GM18498 (cell line): ENCODE data around the gene WASHC4.
"Not testable (repeated sequence)": the region's sequence is repeated elsewhere in the genome, so short reads cannot be mapped to it uniquely, and the experiment has no call there.

Experiments used
- ATAC-seq: cut with Tn5 transposase; IDR thresholded peaks from one replicate; pipeline ENCODE4 v1.9.1; 2021; ENCODE audit warnings: mild to moderate bottlenecking, moderate library complexity; ENCODE audit not compliant: unreplicated experiment

The WASHC4 gene

GRCh38 chr12:105162174-105162573, 54.6 kb downstream of the WASHC4 start:
- no peak for ATAC-seq

- no peak for ATAC-seq
Observed at GRCh38 chr12:105164068-105164467, 56.5 kb downstream of the WASHC4 start.

- no peak for ATAC-seq
Observed at GRCh38 chr12:105166736-105167135, 59.2 kb downstream of the WASHC4 start.

GRCh38 chr12:105167346-105167745, 59.8 kb downstream of the WASHC4 start:
- no peak for ATAC-seq

GRCh38 chr12:105168006-105168405, 60.5 kb downstream of the WASHC4 start:
- ATAC-seq: no peak

- no peak for ATAC-seq
Observed at GRCh38 chr12:105170139-105170538, 62.6 kb downstream of the WASHC4 start.

GRCh38 chr12:105171691-105172436, 64.3 kb downstream of the WASHC4 start:
- no peak for ATAC-seq

GRCh38 chr12:105175397-105175990, 68.0 kb downstream of the WASHC4 start:
- no peak for ATAC-seq

GRCh38 chr12:105177208-105177607, 69.7 kb downstream of the WASHC4 start:
- ATAC-seq: no peak

- not testable (repeated sequence) for ATAC-seq
Observed at GRCh38 chr12:105179114-105179513, 71.6 kb downstream of the WASHC4 start.

GRCh38 chr12:105183406-105183805, 75.9 kb downstream of the WASHC4 start:
- ATAC-seq: not testable (repeated sequence)

- not testable (repeated sequence) for ATAC-seq
Observed at GRCh38 chr12:105183976-105184375, 76.4 kb downstream of the WASHC4 start.

GRCh38 chr12:105189293-105189692, 81.8 kb downstream of the WASHC4 start:
- ATAC-seq: no peak

GRCh38 chr12:105190530-105190929, 83.0 kb downstream of the WASHC4 start:
- no peak for ATAC-seq

GRCh38 chr12:105192624-105193225, 85.2 kb downstream of the WASHC4 start:
- ATAC-seq: no peak

- no peak for ATAC-seq
Observed at GRCh38 chr12:105194947-105195346, 87.4 kb downstream of the WASHC4 start.

GRCh38 chr12:105196090-105196489, 88.6 kb downstream of the WASHC4 start:
- no peak for ATAC-seq

- ATAC-seq: no peak
Observed at GRCh38 chr12:105198961-105199360, 91.4 kb downstream of the WASHC4 start.

GRCh38 chr12:105200385-105200784, 92.9 kb downstream of the WASHC4 start:
- ATAC-seq: no peak

- ATAC-seq: no peak
Observed at GRCh38 chr12:105201299-105201698, 93.8 kb downstream of the WASHC4 start.

GRCh38 chr12:105202202-105202601, 94.7 kb downstream of the WASHC4 start:
- no peak for ATAC-seq

- ATAC-seq: no peak
Observed at GRCh38 chr12:105204127-105204526, 96.6 kb downstream of the WASHC4 start.
